BJ (cell line): ENCODE results near the gene ZNF660. TPM values are rescaled to one million over a fixed set of nuclear protein-coding genes. Genes with fewer than 3 reads are reported as not detected.
"Not testable (repeated sequence)": the region's sequence is repeated elsewhere in the genome, so short reads cannot be mapped to it uniquely, and the experiment has no call there.

Experiments used
- CTCF ChIA-PET: fragments of 350-600 bp; formaldehyde crosslinking; extraction: SDS; loops from one replicate; lab custom pipeline; 2021; ENCODE audit warnings: antibody characterized with exemption, inconsistent platforms; lab: Yijun Ruan, JAX
- POLR2A ChIA-PET: fragments of 300-600 bp; sonication (Branson Sonifier 250); formaldehyde crosslinking; extraction: SDS; loops from one replicate; lab custom pipeline; 2021; ENCODE audit warnings: antibody characterized with exemption; lab: Charles Lee
- DNase-seq: peaks from one replicate; pipeline ENCODE4 v3.0.0-alpha.2; 2011; ENCODE audit warnings: low read depth
- H3K27me3 ChIP-seq: 2 replicates; pipeline ENCODE4 v1.6.0; 2011; ENCODE audit warnings: low read length; ENCODE audit not compliant: control insufficient read depth, insufficient read depth
- H3K36me3 ChIP-seq: 2 replicates; pipeline ENCODE4 v1.5.1; 2011; ENCODE audit warnings: low read length; ENCODE audit not compliant: control insufficient read depth, insufficient read depth
- H3K4me3 ChIP-seq: 2 replicates; pipeline ENCODE4 v1.5.1; 2011; ENCODE audit warnings: low read depth, mild to moderate bottlenecking, control low read depth, low read length
- CTCF ChIP-seq: IDR thresholded peaks from 2 replicates; pipeline ENCODE4 v1.5.1; 2011; ENCODE audit warnings: low read depth, mild to moderate bottlenecking, control low read depth, inconsistent platforms, low read length, moderate library complexity; ENCODE audit not compliant: insufficient read depth
- polyA plus RNA-seq: library from polyadenylated mRNA; depleted of rRNA; stranded (reverse); fragments of >200 nt; gene quantifications from 2 replicates; pipeline ENCODE4 v1.2.3, GENCODE V29; 2011

The ZNF660 gene
- polyA plus RNA-seq, 1 experiment = 0.27 TPM

- Histone ChIP-seq H3K4me3 (no peak overlapping the region), H3K27me3 (no peaks in the 10 kb centered on the region), H3K36me3 (no peaks in the 10 kb centered on the region)
- no peak for TF ChIP-seq CTCF
- DNase-seq = no peak
- CTCF ChIA-PET = no interaction called here
- POLR2A ChIA-PET = no interaction called here
Measured at GRCh38 chr3:44571024-44571423, 13.7 kb upstream of the ZNF660 start.

- Histone ChIP-seq H3K4me3 (no peak overlapping the region), H3K36me3 (no peaks in the 10 kb centered on the region), H3K27me3 (no peaks in the 10 kb centered on the region)
- ChIA-PET CTCF (no interaction called here), POLR2A (no interaction called here)
- no peak for DNase-seq
- no peak for TF ChIP-seq CTCF
Measured at GRCh38 chr3:44576613-44577012, 8.2 kb upstream of the ZNF660 start.

- CTCF ChIA-PET, H3K27me3 ChIP-seq, POLR2A ChIA-PET: not testable (repeated sequence)
Measured at GRCh38 chr3:44577354-44577952, 7.3 kb upstream of the ZNF660 start.

GRCh38 chr3:44578316-44578715 lies 6.4 kb upstream of the ZNF660 start:
- H3K27me3 ChIP-seq, H3K4me3 ChIP-seq, CTCF ChIA-PET, POLR2A ChIA-PET, DNase-seq, H3K36me3 ChIP-seq: not testable (repeated sequence)

More at GRCh38 chr3:44577354-44577952, 7.3 kb upstream of the ZNF660 start:
- H3K36me3 ChIP-seq, DNase-seq, H3K4me3 ChIP-seq: not testable (repeated sequence)

GRCh38 chr3:44578924-44579515 lies 5.7 kb upstream of the ZNF660 start:
- H3K4me3 ChIP-seq, CTCF ChIA-PET, H3K27me3 ChIP-seq, POLR2A ChIA-PET, H3K36me3 ChIP-seq, DNase-seq: not testable (repeated sequence)

- CTCF ChIA-PET, H3K4me3 ChIP-seq, H3K36me3 ChIP-seq, DNase-seq, H3K27me3 ChIP-seq, POLR2A ChIA-PET: not testable (repeated sequence)
Measured at GRCh38 chr3:44579749-44580148, 5.0 kb upstream of the ZNF660 start.

- H3K36me3 ChIP-seq, POLR2A ChIA-PET, H3K4me3 ChIP-seq, H3K27me3 ChIP-seq, DNase-seq: not testable (repeated sequence)
- CTCF ChIA-PET = interaction anchor here (0.7 kb wide), 1 partner anchor 54 kb away, joined by 3 read pairs; no protein-coding TSS in a partner anchor
Measured at GRCh38 chr3:44580971-44581370, 3.8 kb upstream of the ZNF660 start.

GRCh38 chr3:44596621-44597020 lies 11.9 kb downstream of the ZNF660 start:
- no peaks in the 10 kb centered on the region for H3K36me3 ChIP-seq
- TF ChIP-seq CTCF = no peak
- ChIA-PET POLR2A (no interaction called here), CTCF (no interaction called here)
- no peak overlapping the region for H3K4me3 ChIP-seq
- no peaks in the 10 kb centered on the region for H3K27me3 ChIP-seq
- no peak for DNase-seq
